GM20000 (cell line): ENCODE measurements around the gene FYCO1.

Source experiments
- DNase-seq: peaks from one replicate; pipeline ENCODE4 v3.0.0; 2012; ENCODE audit warnings: low spot score
- TF ChIP-seq, protein P1 (sequence below): IDR thresholded peaks from 2 replicates; pipeline ENCODE4 v1.5.1; 2012; ENCODE audit warnings: mild to moderate bottlenecking, control low read depth; ENCODE audit errors: extremely low read depth, missing control alignments

Gene FYCO1

DNA sequence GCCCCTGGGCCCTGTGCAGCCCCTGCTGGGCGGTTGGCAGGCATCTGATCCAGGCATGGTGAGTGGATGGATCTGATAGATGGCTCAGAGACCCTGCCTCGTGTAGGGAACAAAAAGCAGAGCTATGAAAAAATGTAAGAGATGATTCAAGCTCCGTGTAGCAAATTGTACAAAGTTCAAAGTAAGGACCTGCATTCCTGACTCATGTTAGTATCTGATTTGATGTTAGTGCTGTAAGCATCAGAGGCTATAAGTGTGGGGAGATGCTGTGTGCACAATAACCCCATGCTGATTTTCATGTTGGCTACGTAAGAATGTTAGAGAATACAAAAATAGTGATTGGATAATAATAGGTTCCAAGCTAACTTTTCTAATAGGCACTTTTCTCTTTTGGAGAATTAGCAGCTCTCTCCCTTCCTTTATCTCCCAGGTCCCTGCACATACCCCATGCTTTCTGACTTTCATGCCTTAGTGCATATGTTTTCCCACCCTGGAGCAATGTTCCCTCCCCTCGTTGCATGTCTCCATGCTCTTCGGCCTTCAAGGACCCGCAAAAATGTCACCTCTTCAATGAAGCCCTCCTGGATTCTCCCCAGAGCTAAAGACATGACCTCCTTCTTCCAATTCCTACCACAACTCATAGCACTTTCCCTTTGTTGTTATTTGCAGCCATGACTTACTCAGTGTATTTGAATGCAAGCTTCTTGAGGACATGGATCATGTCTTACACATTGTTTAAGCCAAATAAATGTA is 107.7 kb downstream of the FYCO1 start:
- no peak for DNase-seq
- TF ChIP-seq, protein P1, sequence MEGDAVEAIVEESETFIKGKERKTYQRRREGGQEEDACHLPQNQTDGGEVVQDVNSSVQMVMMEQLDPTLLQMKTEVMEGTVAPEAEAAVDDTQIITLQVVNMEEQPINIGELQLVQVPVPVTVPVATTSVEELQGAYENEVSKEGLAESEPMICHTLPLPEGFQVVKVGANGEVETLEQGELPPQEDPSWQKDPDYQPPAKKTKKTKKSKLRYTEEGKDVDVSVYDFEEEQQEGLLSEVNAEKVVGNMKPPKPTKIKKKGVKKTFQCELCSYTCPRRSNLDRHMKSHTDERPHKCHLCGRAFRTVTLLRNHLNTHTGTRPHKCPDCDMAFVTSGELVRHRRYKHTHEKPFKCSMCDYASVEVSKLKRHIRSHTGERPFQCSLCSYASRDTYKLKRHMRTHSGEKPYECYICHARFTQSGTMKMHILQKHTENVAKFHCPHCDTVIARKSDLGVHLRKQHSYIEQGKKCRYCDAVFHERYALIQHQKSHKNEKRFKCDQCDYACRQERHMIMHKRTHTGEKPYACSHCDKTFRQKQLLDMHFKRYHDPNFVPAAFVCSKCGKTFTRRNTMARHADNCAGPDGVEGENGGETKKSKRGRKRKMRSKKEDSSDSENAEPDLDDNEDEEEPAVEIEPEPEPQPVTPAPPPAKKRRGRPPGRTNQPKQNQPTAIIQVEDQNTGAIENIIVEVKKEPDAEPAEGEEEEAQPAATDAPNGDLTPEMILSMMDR: no peak

DNA sequence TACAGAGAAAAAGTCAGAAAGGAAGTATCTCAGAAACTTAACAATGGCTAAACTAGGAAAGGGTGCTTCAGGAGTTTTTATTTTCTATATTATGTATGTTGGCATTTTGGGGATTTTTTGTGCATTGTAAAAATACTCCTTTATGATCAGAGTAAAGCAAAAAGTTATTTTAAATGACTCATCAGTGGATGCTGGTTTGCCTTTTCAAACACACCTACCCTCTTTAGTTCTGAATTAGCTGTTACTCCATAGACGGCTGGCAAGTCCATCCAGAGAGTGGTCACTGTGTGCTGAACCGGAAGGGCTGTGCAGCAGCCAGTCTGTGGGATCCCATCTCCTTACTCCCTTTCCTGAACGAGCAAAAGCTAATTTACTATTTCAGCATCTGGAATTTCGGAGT is 108.3 kb downstream of the FYCO1 start:
- no peak for DNase-seq
- TF ChIP-seq, protein P1: no peak

DNA sequence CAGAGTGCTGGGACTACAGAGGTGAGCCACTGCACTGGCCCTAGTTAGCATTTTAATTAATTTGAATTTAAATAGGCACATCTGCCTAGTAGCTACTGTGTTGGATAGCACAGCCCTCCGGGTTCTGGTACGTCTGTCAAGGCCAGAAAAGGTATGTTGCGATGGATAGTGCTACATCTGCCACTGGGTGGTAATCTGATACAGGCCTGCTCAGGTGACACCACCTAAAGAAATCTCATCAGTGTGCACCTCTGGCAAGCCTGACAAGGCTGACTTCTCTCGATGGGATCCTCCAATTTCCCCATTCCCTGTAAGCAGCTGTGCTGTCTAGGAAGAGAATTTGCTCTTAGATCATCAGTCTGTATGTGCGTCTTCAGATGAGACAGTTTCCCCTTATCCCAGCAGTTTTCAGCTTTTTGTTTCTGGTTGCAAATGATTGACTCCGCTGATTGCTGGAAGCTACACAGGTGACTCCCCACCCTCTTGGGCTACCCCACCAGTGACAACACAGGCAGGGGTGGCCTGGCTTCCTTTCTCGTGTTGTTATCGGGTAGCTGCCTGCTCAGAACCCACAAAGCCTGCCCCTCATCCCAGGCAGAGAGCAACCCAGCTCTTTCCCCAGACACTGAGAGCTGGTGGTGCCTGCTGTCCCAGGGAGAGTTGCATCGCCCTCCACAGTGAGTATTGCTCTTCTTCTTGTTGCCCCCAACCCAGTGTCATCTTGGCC is 109.5 kb downstream of the FYCO1 start, which contains the start of gene CCR9:
TSS of gene CCR9 (plus strand) at position 565 of the 727 bp plus-strand sequence. CDS start 8,391 bp downstream, outside the sequence.
- no peak for DNase-seq
- TF ChIP-seq, protein P1: no peak

DNA sequence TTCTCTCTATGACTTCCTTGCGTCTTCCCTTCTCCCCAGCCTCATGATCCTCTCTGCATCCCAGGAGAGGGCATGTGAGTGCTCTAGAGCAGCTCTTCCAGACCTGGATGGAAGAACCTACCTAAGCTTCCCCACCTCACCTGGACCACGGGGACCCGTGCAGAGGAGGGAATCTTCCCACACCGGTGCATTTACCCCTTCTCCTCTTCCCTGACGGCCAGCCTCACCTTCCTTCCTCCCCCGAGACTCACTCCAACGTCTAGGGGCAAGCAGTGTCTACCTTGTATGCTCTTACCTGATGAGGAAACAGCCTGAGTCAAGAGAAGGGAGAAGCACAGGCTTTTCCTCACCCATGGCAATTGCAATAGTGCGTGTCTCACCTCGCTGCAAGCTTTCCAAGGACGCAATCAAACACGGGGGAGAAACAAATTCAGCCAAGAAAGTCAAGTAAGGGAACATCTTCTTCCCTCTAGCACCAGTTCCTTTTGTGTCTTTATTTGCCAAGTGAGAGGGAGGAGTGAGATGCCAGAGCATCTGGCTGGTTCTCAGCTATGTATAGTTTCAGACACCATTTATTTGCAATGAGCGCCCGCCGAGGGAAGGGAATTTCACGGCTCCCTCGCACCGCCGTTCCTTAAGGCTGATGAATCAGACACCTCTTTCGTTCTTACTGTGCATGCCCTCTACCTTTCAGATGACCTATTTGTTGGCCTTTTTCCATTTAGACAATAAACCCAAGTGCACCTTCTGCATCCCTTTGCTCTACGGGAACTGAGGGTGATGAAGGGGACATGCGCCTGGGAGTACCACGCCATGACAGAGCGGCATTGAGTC is 111.0 kb downstream of the FYCO1 start:
- TF ChIP-seq, protein P1: no peak
- DNase-seq: no peak

DNA sequence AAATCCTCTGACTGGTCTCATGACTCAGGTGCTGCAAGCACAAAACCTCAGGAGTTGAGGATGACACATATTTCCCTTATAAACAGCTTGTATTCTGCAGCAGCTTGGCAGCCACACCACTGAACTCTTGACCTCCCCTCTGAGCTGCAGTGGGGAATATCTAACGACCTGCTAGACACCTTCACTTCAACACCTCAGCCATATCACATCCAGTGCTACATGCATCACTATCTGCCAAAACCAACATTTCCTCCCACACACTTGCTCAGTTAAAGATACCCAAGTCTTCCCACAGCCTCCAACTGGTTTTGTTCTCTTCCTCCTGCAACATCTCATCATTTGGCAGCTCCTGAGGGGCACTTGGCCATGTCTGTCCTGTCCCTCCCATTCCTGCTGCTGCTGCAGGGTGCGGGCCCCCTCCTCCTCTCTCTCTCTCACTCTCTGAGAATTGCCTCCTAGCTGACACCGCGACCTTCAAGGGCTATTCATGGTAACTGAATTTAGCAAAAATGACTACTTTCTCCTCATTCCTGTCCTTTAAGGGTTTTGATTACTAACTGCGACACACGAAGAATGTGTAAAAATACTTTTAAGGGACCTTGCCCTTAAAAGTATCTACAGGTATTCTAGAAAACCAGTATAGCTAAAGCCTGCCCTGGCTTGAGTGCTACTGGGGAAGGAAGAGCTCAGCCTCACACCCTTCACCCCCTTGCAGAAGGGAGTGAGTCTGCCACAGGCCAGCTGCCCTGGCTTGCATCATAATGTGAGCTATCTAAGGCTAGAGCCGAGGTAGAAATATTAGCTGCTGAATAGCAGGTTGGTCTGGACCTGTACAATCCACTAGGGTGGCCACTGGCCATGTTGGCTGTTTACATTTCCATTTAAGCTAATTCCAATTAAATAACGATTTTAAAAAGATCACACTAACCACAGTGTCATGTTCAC is 114.3 kb downstream of the FYCO1 start:
- TF ChIP-seq, protein P1: no peak
- peak; percentile 50 for DNase-seq

DNA sequence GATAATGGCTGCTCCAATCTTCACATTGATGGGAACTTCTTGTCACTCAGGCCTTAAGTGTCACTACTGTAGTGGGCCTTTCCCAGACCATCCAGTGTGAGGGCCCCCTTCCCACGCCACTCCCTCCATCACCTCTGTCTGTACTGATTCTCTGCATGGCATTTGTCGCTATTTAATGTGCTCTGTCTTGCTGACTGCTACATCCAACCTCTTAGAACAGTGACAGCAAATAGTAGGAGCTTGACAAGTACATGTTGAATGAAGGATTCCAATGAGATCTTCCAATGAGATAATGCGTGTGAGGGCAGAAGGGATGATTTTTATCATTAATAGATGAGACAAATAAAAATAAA is 114.9 kb downstream of the FYCO1 start:
- TF ChIP-seq, protein P1: no peak
- DNase-seq: no peak
